Fibroblast of the aortic adventitia (primary cell): Measurements from ENCODE around the gene ZNF462. TPM values are rescaled to one million over a fixed set of nuclear protein-coding genes. Genes with fewer than 3 reads are reported as not detected.

Experiments used
- DNase-seq: peaks from one replicate; pipeline ENCODE4 v3.0.0-alpha.2; 2010; ENCODE audit warnings: low read depth
- H3K4me3 ChIP-seq: 2 replicates; pipeline ENCODE4 v1.5.1; 2011; ENCODE audit warnings: low read depth, mild to moderate bottlenecking, control low read depth, low read length, moderate library complexity
- CTCF ChIP-seq: IDR thresholded peaks from 2 replicates; pipeline ENCODE4 v1.5.1; 2011; ENCODE audit warnings: mild to moderate bottlenecking, low read length, control low read depth, inconsistent platforms; ENCODE audit not compliant: insufficient read depth
- total RNA-seq: library from RNA; depleted of rRNA; stranded (reverse); fragments of >200 nt; gene quantifications from 2 replicates; pipeline ENCODE4 v1.2.3, GENCODE V29; 2012; ENCODE audit warnings: low replicate concordance

The ZNF462 gene
- total RNA-seq, 1 donor = 9.1 TPM

DNA sequence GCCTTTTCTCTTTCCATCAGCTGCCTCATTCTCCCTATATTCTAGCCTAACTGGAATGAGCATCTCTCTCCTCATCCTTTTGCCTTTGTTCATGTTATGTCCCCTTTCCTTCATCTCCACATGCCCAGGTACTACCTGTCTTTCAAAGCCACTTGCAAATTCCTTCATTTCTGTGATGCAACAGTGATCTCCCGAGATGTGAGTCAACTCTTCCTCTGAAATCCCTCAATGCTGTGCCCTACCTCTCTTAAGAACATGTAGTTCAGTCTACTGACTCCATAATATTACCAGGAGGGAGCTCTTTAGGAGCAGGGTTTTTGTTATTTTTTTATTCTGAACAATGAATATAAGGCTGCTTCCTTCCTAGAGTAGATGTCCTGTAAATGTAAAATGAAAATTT lies 91.6 kb downstream of the ZNF462 start:
- TF ChIP-seq CTCF = no peak
- no peak for DNase-seq
- H3K4me3 ChIP-seq = no peak overlapping the region

DNA sequence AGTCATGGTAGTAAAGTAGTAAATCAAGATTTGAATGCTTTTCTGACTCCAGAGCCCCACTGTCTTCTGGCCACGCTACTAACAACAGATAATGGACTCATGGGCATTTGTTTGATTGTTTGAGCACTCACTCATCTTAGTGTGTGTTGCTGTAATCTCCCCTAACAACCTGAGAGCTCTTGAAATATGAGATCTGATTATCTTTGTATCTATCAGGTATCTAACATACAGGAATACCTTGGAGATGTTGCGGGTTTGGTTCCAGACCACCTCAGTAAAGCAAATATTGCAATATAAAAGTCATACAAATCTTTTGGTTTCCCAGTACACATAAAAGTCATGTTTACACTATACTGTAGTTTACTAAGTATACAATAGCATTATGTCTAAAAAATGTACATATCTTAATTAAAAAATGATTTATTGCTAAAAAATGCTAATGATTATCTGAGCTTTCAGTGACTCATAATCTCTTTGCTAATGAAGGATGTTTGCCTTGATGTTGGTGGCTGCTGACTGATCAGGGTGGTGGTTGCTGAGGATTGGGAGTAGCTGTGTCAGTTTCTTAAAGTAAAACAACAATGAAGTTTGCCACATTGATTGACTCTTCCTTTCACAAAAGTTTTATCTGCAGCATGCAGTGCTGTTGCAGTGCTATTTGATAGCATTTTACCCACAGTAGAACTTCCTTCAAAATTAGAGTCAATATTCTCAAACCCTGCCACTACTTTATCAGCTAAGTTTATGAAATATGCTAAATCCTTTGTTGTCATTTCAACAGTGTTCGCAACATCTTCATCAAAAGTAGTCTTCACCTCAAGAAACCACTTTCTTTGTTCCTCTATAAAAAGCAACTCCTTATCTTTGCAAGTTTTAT lies 92.2 kb downstream of the ZNF462 start:
- no peak for DNase-seq
- TF ChIP-seq CTCF = no peak
- no peak overlapping the region for H3K4me3 ChIP-seq

- no peak overlapping the region for H3K4me3 ChIP-seq
- no peak for TF ChIP-seq CTCF
- peak; percentile 71 for DNase-seq
Observed at GRCh38 chr9:106956971-106957370, 94.0 kb downstream of the ZNF462 start.

DNA sequence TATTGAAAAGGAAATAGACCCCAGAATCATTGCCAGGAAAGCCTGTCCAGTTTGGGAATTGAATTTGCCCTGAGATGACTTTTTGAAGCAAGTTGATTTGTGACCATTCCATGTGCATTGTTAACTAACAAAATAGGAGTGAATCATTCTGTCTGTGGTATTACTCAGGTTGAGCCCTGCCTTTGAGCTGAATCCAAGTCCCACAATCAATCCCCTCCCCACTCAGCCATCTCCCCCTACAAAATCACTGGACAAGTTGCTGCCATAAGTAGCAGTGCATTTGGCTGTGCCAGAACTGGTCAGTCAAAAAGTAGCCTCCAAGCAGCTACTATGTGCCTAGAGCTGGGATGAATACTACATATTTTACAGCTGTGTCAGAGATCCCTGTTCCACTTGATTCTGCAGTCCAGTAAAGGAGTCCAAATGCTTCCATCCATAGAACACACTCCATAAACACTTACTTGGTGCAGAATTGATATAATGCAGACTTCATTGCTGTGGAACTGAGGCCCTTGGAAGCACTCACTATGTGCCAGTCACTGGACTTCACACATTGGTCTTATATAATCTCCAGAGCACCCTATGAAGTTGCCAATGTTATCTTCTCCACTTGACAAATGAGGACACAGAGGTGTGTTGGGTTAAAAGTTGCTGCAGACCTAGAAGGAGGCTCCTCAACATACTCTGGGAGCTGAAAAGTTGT lies 96.1 kb downstream of the ZNF462 start:
- DNase-seq = peak; percentile 74
- no peak for TF ChIP-seq CTCF
- no peak overlapping the region for H3K4me3 ChIP-seq

DNA sequence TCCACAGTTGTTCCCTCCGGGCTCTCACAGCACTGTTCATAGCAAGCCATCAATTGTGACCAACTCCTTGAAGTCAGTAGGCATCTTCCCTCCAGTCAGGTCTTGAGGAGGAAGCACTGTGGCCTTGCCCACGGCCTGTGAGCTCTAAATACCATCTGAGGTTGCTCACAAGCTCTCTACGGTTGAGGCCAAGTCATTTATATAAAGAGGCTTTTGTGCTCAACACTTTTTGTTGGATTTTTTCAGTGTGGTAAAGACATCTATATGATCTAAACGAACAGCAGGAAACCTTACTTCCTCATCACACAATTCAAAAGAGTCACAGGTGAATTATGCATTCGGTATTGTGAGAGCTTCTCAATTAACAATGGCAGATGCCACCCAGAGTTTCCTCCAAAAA lies 97.3 kb downstream of the ZNF462 start:
- no peak for DNase-seq
- TF ChIP-seq CTCF = no peak
- no peak overlapping the region for H3K4me3 ChIP-seq

DNA sequence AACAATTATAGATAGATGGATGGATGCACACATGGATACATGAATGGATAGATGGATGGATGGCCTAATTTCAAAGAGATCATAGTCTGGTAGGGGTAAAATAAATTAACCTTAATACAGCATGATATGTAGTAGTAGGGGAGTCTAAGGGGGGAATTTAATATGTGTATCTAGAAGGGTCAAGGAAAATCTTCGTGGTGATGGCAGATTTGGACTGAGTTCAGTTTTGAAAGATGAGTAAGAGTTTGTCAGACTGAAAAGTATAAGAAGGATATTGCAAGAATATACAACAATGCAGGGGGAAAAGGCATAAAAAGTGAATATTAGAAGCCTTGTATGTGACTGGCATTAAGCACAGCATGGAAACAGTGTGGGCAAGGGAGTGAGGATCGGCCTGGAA lies 98.7 kb downstream of the ZNF462 start:
- H3K4me3 ChIP-seq = no peak overlapping the region
- TF ChIP-seq CTCF = no peak
- peak; percentile 19 for DNase-seq
